HepG2 (cell line): ENCODE measurements around the gene ATP6V1G2. TPM values are rescaled to one million over a fixed set of nuclear protein-coding genes. Genes with fewer than 3 reads are reported as not detected.

Experiments
- ATAC-seq: fragments of 200-7000 bp; cut with Tn5 transposase; 3 replicates; pipeline ENCODE4 v1.9.1; 2020; ENCODE audit warnings: mild to moderate bottlenecking, moderate library complexity
- BruUV-seq: library from RNA; stranded (reverse); fragments of 400-500 nt; replicated peaks from 2 replicates; lab custom pipeline; 2021; lab: Mats Ljungman, UMichigan
- CTCF ChIA-PET: fragments of 300-600 bp; formaldehyde crosslinking; extraction: SDS; loops from one replicate; lab custom pipeline; 2021; ENCODE audit warnings: low total read pairs, inconsistent platforms, low intra/inter-chr PET ratio; lab: Yijun Ruan, JAX
- POLR2A ChIA-PET: fragments of 350-600 bp; sonication (Branson Sonifier 250); formaldehyde crosslinking; loops from one replicate; lab custom pipeline; 2020; ENCODE audit warnings: antibody characterized with exemption, inconsistent platforms; lab: Yijun Ruan, JAX
- DNase-seq: peaks from one replicate; pipeline ENCODE4 v3.0.0-alpha.2; 2015; ENCODE audit warnings: low spot score
- FAIRE-seq: peaks from 3 replicates; lab custom pipeline; 2011; peaks lifted over from hg19 to GRCh38; lab: Jason Lieb, UNC
- H2AFZ ChIP-seq: one replicate; pipeline ENCODE4 v1.6.1; 2011; ENCODE audit warnings: low read length, inconsistent platforms
- H3K27ac ChIP-seq: fragments of 300-600 bp; 3 replicates; pipeline ENCODE4 v1.8.0; 2011; ENCODE audit warnings: mixed run types, mild to moderate bottlenecking, mixed read lengths, low read length, inconsistent platforms; ENCODE audit not compliant: insufficient read depth; ENCODE audit errors: extremely low read length
- H3K27me3 ChIP-seq, 2 experiments: fragments of 200-600 bp in 1 of 2; 2 replicates in 1 of 2; 3 replicates in 1 of 2; pipeline versions ENCODE4 v1.6.0 to v1.8.0; 2011; ENCODE audit warnings: low read length in 2 of 2, mild to moderate bottlenecking in 2 of 2, moderate library complexity in 2 of 2, inconsistent platforms in 1 of 2; ENCODE audit not compliant: insufficient read depth in 2 of 2, control insufficient read depth in 1 of 2
- H3K36me3 ChIP-seq, 2 experiments: fragments of 200-600 bp in 1 of 2; replicated peaks in 1 of 2; 2 replicates in 1 of 2; 3 replicates in 1 of 2; pipeline versions ENCODE4 v1.5.1 to v1.8.0; 2011; ENCODE audit warnings: low read length in 2 of 2, inconsistent platforms in 1 of 2; ENCODE audit not compliant: insufficient read depth in 2 of 2, control insufficient read depth in 1 of 2
- H3K4me1 ChIP-seq: 2 replicates; pipeline ENCODE4 v1.5.1; 2012; ENCODE audit warnings: low read length, inconsistent platforms; ENCODE audit not compliant: insufficient read depth
- H3K4me2 ChIP-seq: 2 replicates; pipeline ENCODE4 v1.6.0; 2011; ENCODE audit warnings: low read depth, low read length, inconsistent platforms
- H3K4me3 ChIP-seq, 3 experiments: fragments of 200-600 bp in 1 of 3; sonication (generic), shearing (Covaris generic) in 1 of 3; replicated peaks in 1 of 3; 2 replicates each; pipeline ENCODE4 v1.5.1; 2011 to 2016; ENCODE audit warnings: low read length in 3 of 3, inconsistent platforms in 2 of 3, low read depth in 2 of 3, mild to moderate bottlenecking in 2 of 3, control low read depth in 1 of 3, mixed read lengths in 1 of 3; ENCODE audit not compliant: insufficient read depth in 1 of 3
- H3K79me2 ChIP-seq: one replicate; pipeline ENCODE4 v1.6.1; 2011; ENCODE audit warnings: low read length, inconsistent platforms; ENCODE audit not compliant: insufficient read depth
- H3K9ac ChIP-seq: 2 replicates; pipeline ENCODE4 v1.6.0; 2011; ENCODE audit warnings: mild to moderate bottlenecking, low read depth, low read length, inconsistent platforms; ENCODE audit not compliant: insufficient read depth
- H3K9me3 ChIP-seq: 2 replicates; pipeline ENCODE4 v1.5.1; 2012; ENCODE audit warnings: mild to moderate bottlenecking, low read length
- H4K20me1 ChIP-seq: 2 replicates; pipeline ENCODE4 v1.6.0; 2011; ENCODE audit warnings: inconsistent platforms, mild to moderate bottlenecking, low read length, moderate library complexity; ENCODE audit not compliant: insufficient read depth
- POLR2A ChIP-seq, 2 experiments: IDR thresholded peaks; 2 replicates each; pipeline ENCODE4 v1.6.1; 2011; ENCODE audit warnings: low read depth in 2 of 2, low read length in 2 of 2, mild to moderate bottlenecking in 1 of 2, moderate library complexity in 1 of 2; ENCODE audit not compliant: insufficient read depth in 1 of 2
- POLR2AphosphoS2 ChIP-seq: IDR thresholded peaks from 2 replicates; pipeline ENCODE4 v1.6.1; 2011; ENCODE audit warnings: low read depth, low read length, improper control_type of control experiment
- POLR2AphosphoS5 ChIP-seq: IDR thresholded peaks from 2 replicates; pipeline ENCODE4 v1.6.1; 2012; ENCODE audit warnings: low read depth, low read length
- SSRP1 ChIP-seq: IDR thresholded peaks from 2 replicates; pipeline ENCODE4 v1.6.1; 2016; ENCODE audit warnings: control low read depth
- ZBTB25 ChIP-seq: IDR thresholded peaks from 2 replicates; pipeline ENCODE4 v1.6.1; 2018; ENCODE audit warnings: missing genetic modification reagents
- WGBS: methylation state at CpG from one replicate; pipeline ENCODE4 v1.1.6; 2017; ENCODE audit warnings: low lambda C conversion rate; 5-methylcytosine and 5-hydroxymethylcytosine counted together
- in situ Hi-C: cut with HindIII; loops from 2 replicates; pipeline ENCODE4 v1.10.0; 2017; ENCODE audit warnings: low pct_unique_long_range_greater_than_20kb; ENCODE audit not compliant: extremely low pct_ligation_motif_present
- intact Hi-C: fragments of 100-400 bp; cut with micrococcal nuclease; formaldehyde crosslinking; loops from one replicate; pipeline ENCODE4 v1.10.0; 2022; ENCODE audit not compliant: unreplicated experiment
- polyA plus RNA-seq, 8 experiments: library from polyadenylated mRNA; depleted of rRNA in 3 of 8; stranded (reverse) in 7 of 8; unstranded in 1 of 8; fragments of >200 nt; fragmentation: Illumina TruSeq in 4 of 8; extraction: Trizol in 4 of 8; gene quantifications; 2 replicates each; pipeline versions ENCODE4 v1.2.1 to v1.2.3, GENCODE V29; 2011 to 2016; ENCODE audit warnings: low read depth in 4 of 8, missing spikeins in 1 of 8, mixed read lengths in 1 of 8; ENCODE audit not compliant: insufficient read depth in 1 of 8
- total RNA-seq, 5 experiments: library from RNA; depleted of rRNA; stranded (reverse); fragments of >200 nt; fragmentation: Illumina TruSeq; extraction: Trizol; gene quantifications; 2 replicates each; pipeline ENCODE4 v1.2.3, GENCODE V29; 2016; ENCODE audit warnings: low read depth in 1 of 5
- TF ChIP-seq, protein P1 (sequence below): IDR thresholded peaks from 2 replicates; pipeline ENCODE4 v1.6.1; 2016; ENCODE audit warnings: missing compliant biosample characterization, missing genetic modification reagents, borderline replicate concordance

The ATP6V1G2 gene
- total and polyA plus RNA-seq, 2 of the 13 experiments (the other 11 are each of a cell fraction or from before 2014, with no cell fraction given) = 0.27 to 0.83 TPM

GRCh38 chr6:31530659-31531058 is 15.7 kb downstream of the ATP6V1G2 start:
- 97% methylated on average over 5 of the region's 6 CpGs for WGBS
- no peak for DNase-seq
- Histone ChIP-seq H3K4me1 (peaks cover 80% of the 10 kb centered on the region), H4K20me1 (peaks cover 42% of the 10 kb centered on the region), H3K27me3 (no peaks in the 10 kb centered on the region), H3K9ac (no peak overlapping the region), H3K27ac (no peak overlapping the region), H3K9me3 (no peaks in the 10 kb centered on the region), H3K4me2 (no peak overlapping the region), H3K4me3 (no peak overlapping the region), H3K79me2 (peaks cover 5% of the 10 kb centered on the region), H3K36me3 (peaks cover 33 to 59% of the 10 kb centered on the region in 2 experiments), H2AFZ (no peak overlapping the region)
- ChIA-PET CTCF (no interaction called here), POLR2A (interaction anchor here (8.3 kb wide), 1 partner anchor 11 kb away, joined by 123 read pairs; the partner anchor contains the start of gene DDX39B)
- TF ChIP-seq, protein P1, sequence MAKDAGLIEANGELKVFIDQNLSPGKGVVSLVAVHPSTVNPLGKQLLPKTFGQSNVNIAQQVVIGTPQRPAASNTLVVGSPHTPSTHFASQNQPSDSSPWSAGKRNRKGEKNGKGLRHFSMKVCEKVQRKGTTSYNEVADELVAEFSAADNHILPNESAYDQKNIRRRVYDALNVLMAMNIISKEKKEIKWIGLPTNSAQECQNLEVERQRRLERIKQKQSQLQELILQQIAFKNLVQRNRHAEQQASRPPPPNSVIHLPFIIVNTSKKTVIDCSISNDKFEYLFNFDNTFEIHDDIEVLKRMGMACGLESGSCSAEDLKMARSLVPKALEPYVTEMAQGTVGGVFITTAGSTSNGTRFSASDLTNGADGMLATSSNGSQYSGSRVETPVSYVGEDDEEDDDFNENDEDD (CRISPR knock-in tag) = no peak
- TF ChIP-seq POLR2A (IDR thresholded peaks at IDR 0.05; ENCODE audit: insufficient read depth in 1 of 2, low read depth in 2 of 2, low read length in 2 of 2) (peak in 1 of 2 experiments; percentile 10; a peak in 1 of 4 replicates), ZBTB25 (CRISPR knock-in tag) (no peak), SSRP1 (CRISPR knock-in tag) (0 out of 2 replicates have a peak, but pooled peaks have one; percentile 33), POLR2AphosphoS2 (0 out of 2 replicates have a peak, but pooled peaks have one; percentile 51), POLR2AphosphoS5 (peak; percentile 38; the same call in 1 of the 2 replicates)
- BruUV-seq = no TSS peak
- ATAC-seq = no peak
- in situ Hi-C loops (no loop called here), intact Hi-C loops (no loop called here)
- no peak for FAIRE-seq
